ACC112 (cell line): ENCODE measurements around the gene TEPSIN.

ENCODE experiments used
- H2AFZ ChIP-seq: fragments of 200-600 bp; sonication (generic); one replicate; pipeline ENCODE4 v1.6.0; 2017; ENCODE audit warnings: antibody characterized with exemption, low read length; ENCODE audit not compliant: unreplicated experiment
- H3K27ac ChIP-seq: fragments of 200-600 bp; sonication (generic); 2 replicates; pipeline ENCODE4 v1.5.1; 2014; ENCODE audit warnings: low read depth, mild to moderate bottlenecking, antibody characterized with exemption, low read length, moderate library complexity
- H3K27me3 ChIP-seq: fragments of 200-600 bp; sonication (generic); 2 replicates; pipeline ENCODE4 v1.6.1; 2014; ENCODE audit warnings: mild to moderate bottlenecking, antibody characterized with exemption, low read length, moderate library complexity, mixed read lengths; ENCODE audit not compliant: insufficient read depth
- H3K36me3 ChIP-seq: fragments of 200-600 bp; sonication (generic); 2 replicates; pipeline ENCODE4 v1.6.1; 2016; ENCODE audit warnings: mild to moderate bottlenecking, antibody characterized with exemption, low read length, moderate library complexity, mixed read lengths; ENCODE audit not compliant: insufficient read depth
- H3K4me1 ChIP-seq: fragments of 200-600 bp; sonication (generic); one replicate; pipeline ENCODE4 v1.6.1; 2016; ENCODE audit warnings: low read length, mixed read lengths; ENCODE audit not compliant: insufficient read depth, unreplicated experiment, control insufficient read depth
- H3K4me3 ChIP-seq: fragments of 200-600 bp; sonication (generic); 2 replicates; pipeline ENCODE4 v1.5.1; 2014; ENCODE audit warnings: mild to moderate bottlenecking, low read depth, low read length
- H3K79me2 ChIP-seq: fragments of 200-600 bp; sonication (generic); one replicate; pipeline ENCODE4 v1.6.0; 2016; ENCODE audit warnings: low read length; ENCODE audit not compliant: control insufficient read depth, unreplicated experiment, insufficient read depth

The TEPSIN gene

DNA sequence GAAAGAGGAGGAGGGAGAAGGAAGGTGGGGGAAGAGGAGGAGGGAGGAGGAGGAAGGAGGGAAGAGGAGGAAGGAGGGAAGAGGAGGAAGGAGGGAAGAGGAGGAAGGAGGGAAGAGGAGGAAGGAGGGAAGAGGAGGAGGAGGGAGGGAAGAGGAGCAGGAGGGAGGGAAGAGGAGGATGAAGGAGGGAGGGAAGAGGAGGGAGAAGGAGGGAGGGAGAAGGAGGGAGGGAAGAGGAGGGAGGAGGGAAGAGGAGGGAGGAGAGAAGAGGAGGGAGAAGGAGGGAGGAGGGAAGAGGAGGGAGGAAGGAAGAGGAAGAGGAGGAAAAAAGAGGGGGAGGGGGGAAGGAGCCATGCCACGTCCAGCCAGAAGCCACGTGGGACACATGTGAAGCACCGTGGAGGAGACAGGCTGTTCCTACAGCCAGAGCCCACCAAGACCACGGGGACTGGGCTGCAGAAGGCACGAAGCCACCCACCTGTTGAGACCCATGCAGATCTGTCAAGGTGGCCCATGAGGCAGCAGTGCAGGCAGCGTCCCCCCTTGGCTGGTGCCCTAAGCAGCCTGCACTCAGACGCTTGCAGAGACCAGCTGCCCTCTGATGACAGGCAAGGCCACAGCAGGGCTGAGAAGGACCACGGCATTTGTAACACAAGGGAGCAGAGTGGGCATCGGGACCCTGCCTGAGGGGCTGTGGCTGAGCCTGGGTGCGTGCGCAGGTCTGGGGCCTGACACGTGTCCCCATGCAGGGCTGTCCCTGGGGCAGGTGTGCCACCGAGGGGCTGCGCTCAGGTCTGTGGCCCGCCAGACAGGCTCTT, 10.6 kb upstream of the TEPSIN start:
- Histone ChIP-seq H2AFZ (no peak overlapping the region), H3K27ac (no peak overlapping the region), H3K79me2 (no peaks in the 10 kb centered on the region), H3K4me3 (no peak overlapping the region), H3K27me3 (no peaks in the 10 kb centered on the region), H3K4me1 (peaks cover 9% of the 10 kb centered on the region), H3K36me3 (peaks cover 6% of the 10 kb centered on the region; the same call in 1 of the 2 replicates)

- no peak overlapping the region for H3K4me3 ChIP-seq
- H3K27ac ChIP-seq, result no peak overlapping the region
- no peak overlapping the region for H2AFZ ChIP-seq
- peaks cover 9% of the 10 kb centered on the region for H3K4me1 ChIP-seq
- no peaks in the 10 kb centered on the region for H3K79me2 ChIP-seq
- H3K27me3 ChIP-seq, result no peaks in the 10 kb centered on the region
- H3K36me3 ChIP-seq, result peaks cover 6% of the 10 kb centered on the region; the same call in 1 of the 2 replicates
These were observed 9.8 kb upstream of the TEPSIN start for GRCh38 chr17:81248649-81249048.

DNA sequence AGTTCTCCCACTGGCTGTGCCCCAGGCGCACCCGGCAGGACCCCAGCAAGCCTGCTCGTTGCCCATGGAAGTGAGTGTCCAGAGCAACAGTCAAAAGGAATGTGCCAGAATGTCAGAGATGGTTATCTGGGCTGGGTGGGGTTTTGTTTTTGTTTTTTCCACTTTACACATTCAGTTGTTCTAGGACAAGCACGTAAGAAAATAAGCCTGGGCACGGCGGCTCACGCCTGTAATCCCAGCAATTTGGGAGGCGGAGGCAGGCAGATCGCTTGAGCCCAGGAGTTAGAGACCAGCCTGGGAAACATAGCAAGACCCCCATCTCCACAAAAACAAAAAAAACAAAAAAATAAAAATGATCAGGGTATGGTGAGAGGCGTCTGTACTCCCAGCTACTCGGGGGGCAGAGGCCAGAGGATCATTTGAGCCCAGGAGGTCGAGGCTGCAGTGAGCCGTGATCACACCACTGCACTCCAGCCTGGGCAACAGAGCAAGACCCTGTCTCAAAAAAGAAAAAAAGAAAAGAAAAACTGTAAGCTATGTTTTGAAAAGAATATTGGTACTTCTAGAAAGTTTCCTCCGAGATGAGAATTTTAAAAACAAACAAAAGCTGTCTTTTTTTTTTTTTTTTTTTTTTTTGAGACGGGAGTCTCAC, 8.6 kb upstream of the TEPSIN start:
- Histone ChIP-seq H3K4me3 (no peak overlapping the region), H3K27me3 (no peaks in the 10 kb centered on the region), H3K36me3 (peaks cover 6% of the 10 kb centered on the region; the same call in 1 of the 2 replicates), H2AFZ (no peak overlapping the region), H3K79me2 (no peaks in the 10 kb centered on the region), H3K27ac (no peak overlapping the region), H3K4me1 (peaks cover 9% of the 10 kb centered on the region)

DNA sequence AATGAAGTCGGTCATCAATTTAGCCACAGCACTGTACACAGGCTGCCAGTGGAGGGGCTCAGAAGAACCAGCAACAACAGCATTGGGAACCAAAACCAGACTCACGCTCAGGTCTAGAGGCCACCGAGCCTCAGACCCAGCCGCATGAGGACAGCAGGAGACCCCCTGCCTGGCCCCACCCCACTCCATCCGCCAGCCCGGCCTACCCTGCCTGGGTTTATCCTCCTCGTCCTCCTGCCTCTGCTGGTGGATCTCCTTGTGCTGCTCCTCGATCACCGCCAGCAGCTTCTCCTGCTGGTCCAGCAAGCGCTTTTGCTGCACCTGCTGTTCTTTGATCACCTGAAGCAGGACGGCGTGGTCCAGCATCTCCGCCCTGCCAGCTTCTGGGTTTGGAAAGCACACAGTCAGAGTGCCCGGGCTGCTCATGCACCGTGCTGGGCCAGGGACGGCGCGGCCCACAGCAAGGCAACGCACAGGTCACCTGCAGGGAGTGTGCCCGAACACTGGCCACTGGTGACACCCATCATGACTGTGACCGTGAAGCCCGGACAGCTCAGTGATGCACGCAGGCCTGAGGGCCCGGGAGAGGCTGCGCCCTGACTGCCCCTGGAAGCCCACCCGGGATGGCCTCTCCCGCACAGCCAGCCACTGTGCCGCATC, 8.0 kb upstream of the TEPSIN start:
- H2AFZ ChIP-seq, result no peak overlapping the region
- H3K4me3 ChIP-seq, result no peak overlapping the region
- peaks cover 2% of the 10 kb centered on the region for H3K79me2 ChIP-seq
- no peaks in the 10 kb centered on the region for H3K27me3 ChIP-seq
- H3K27ac ChIP-seq, result no peak overlapping the region
- H3K36me3 ChIP-seq, result peaks cover 6% of the 10 kb centered on the region; the same call in 1 of the 2 replicates
- H3K4me1 ChIP-seq, result peaks cover 9% of the 10 kb centered on the region

- H3K4me1 ChIP-seq, result peaks cover 9% of the 10 kb centered on the region
- peaks cover 7% of the 10 kb centered on the region for H3K79me2 ChIP-seq
- no peak overlapping the region for H3K27ac ChIP-seq
- peaks cover 8% of the 10 kb centered on the region; the same call in 1 of the 2 replicates for H3K36me3 ChIP-seq
- no peak overlapping the region for H2AFZ ChIP-seq
- no peak overlapping the region for H3K4me3 ChIP-seq
- no peaks in the 10 kb centered on the region for H3K27me3 ChIP-seq
These were observed 7.5 kb upstream of the TEPSIN start for GRCh38 chr17:81246343-81246670.

GRCh38 chr17:81245665-81246342, 6.9 kb upstream of the TEPSIN start:
- peaks cover 9% of the 10 kb centered on the region for H3K4me1 ChIP-seq
- H3K36me3 ChIP-seq, result peaks cover 8% of the 10 kb centered on the region; the same call in 1 of the 2 replicates

DNA sequence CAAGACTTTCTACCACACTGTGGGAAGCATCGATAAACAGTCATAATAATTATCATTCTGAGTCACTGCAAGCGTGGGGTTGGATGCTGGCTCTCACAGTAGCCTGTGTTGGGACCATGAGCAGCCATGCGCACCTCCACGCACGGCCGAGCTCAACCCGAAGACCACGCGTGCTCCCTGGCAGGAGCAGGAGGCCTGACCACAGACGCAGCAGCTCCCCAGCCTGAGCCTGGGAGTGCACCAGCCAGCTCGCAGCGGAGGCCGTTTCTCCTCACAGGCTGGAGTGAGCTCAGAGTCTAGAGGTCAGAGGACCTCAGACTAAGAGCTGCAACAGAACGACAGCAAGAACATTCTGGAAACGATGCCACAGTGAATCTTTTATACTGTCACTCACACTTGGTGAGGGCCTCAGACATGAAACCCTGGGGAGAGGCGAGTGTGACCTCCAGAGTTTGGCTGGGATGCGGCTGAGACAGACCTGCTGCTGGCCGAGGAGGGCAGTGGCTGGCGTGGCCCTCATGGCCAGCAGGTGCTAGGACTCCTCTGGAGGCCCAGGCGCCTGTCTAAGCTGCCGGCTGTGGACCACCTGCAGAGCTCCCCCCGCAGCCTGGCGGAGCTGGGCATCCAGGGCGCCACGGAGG, 6.3 kb upstream of the TEPSIN start:
- Histone ChIP-seq H3K27ac (no peak overlapping the region), H2AFZ (no peak overlapping the region), H3K4me1 (peaks cover 9% of the 10 kb centered on the region), H3K4me3 (no peak overlapping the region), H3K79me2 (peaks cover 18% of the 10 kb centered on the region), H3K36me3 (peaks cover 6% of the 10 kb centered on the region; the same call in 1 of the 2 replicates), H3K27me3 (no peaks in the 10 kb centered on the region)

More at GRCh38 chr17:81245665-81246342, 6.9 kb upstream of the TEPSIN start:
- Histone ChIP-seq H2AFZ (no peak overlapping the region), H3K79me2 (peaks cover 11% of the 10 kb centered on the region), H3K27me3 (no peaks in the 10 kb centered on the region), H3K27ac (no peak overlapping the region), H3K4me3 (no peak overlapping the region)

GRCh38 chr17:81244358-81245023, 5.6 kb upstream of the TEPSIN start:
- Histone ChIP-seq H3K4me3 (no peak overlapping the region), H2AFZ (no peak overlapping the region), H3K4me1 (peaks cover 9% of the 10 kb centered on the region), H3K27ac (no peak overlapping the region), H3K27me3 (no peaks in the 10 kb centered on the region), H3K79me2 (peaks cover 24% of the 10 kb centered on the region), H3K36me3 (peaks cover 3% of the 10 kb centered on the region; the same call in 1 of the 2 replicates)

DNA sequence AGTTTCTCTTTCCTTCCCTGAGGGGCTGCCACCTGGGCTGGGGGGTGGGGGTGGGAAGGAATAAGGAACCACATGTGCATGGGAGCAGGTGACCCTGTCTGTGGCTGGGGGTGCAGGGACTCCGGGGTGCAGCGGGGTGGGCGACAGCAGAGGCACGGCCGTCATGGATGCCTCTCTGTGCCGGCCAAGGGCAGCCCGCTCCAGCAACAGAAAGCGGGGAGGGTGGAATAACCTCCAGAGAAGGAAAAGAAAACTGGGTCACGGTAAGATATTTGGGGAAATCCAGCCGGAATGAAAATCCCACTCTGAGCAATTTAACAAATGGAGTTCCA, 4.4 kb upstream of the TEPSIN start:
- Histone ChIP-seq H3K27ac (no peak overlapping the region), H3K79me2 (peaks cover 29% of the 10 kb centered on the region), H3K4me3 (no peak overlapping the region), H3K36me3 (peaks cover 3% of the 10 kb centered on the region; the same call in 1 of the 2 replicates), H3K4me1 (peaks cover 9% of the 10 kb centered on the region), H2AFZ (no peak overlapping the region), H3K27me3 (no peaks in the 10 kb centered on the region)
